Peyer's patch (tissue), 4 donors: ENCODE results near the gene COQ3. TPM values are rescaled to one million over a fixed set of nuclear protein-coding genes. Genes with fewer than 3 reads are reported as not detected.

Source experiments
- DNase-seq, 3 donors: peaks; one replicate each; pipeline ENCODE4 v3.0.0-alpha.2; 2017 to 2019
- H3K27ac ChIP-seq, 4 donors: fragments of 200-600 bp; sonication (generic); one replicate each; pipeline ENCODE4 v1.5.1; 2016 to 2019
- H3K27me3 ChIP-seq, 2 donors: fragments of 200-600 bp; sonication (generic); one replicate each; pipeline ENCODE4 v1.5.1; 2019
- H3K36me3 ChIP-seq, 3 donors: fragments of 200-600 bp; sonication (generic); one replicate each; pipeline ENCODE4 v1.5.1; 2016 to 2019
- H3K4me1 ChIP-seq, 4 donors: fragments of 200-600 bp; sonication (generic); one replicate each; pipeline ENCODE4 v1.5.1; 2016 to 2019
- H3K4me3 ChIP-seq, 4 donors: fragments of 200-600 bp; sonication (generic); 1 replicate in 3 of 4; 2 replicates in 1 of 4; pipeline ENCODE4 v1.5.1; 2016 to 2019; ENCODE audit warnings: mild to moderate bottlenecking in 1 of 4
- H3K9me3 ChIP-seq, 4 donors: fragments of 200-600 bp; sonication (generic); one replicate each; pipeline ENCODE4 v1.5.1; 2016 to 2019; ENCODE audit warnings: mild to moderate bottlenecking in 1 of 4
- CTCF ChIP-seq, 6 experiments: fragments of 450-650 bp in 4 of 6; fragments of 200-600 bp in 2 of 6; sonication (generic) in 1 of 6; IDR thresholded peaks; one replicate each; pipeline ENCODE4 v1.5.1; 2017 to 2019; ENCODE audit warnings: antibody characterized with exemption in 6 of 6, mild to moderate bottlenecking in 3 of 6, moderate library complexity in 1 of 6
- POLR2A ChIP-seq, 2 donors: fragments of 450-650 bp; IDR thresholded peaks; one replicate each; pipeline ENCODE4 v1.5.1; 2017; ENCODE audit warnings: antibody characterized with exemption in 2 of 2, mild to moderate bottlenecking in 2 of 2, moderate library complexity in 2 of 2
- total RNA-seq, 4 donors: library from RNA; depleted of rRNA; stranded (reverse); fragments of >200 nt; gene quantifications; one replicate each; pipeline ENCODE4 v1.1.0, GENCODE V29; 2016

The COQ3 gene
- total RNA-seq, 4 donors from 2014 or later: 0.95 to 7.2 (median 1.7) TPM; not detected in 1

- Histone ChIP-seq H3K4me1 (peaks cover 0 to 24% (median 2%) of the 10 kb centered on the region in 4 donors), H3K9me3 (no peaks in the 10 kb centered on the region), H3K36me3 (peaks cover 0 to 9% (median 0%) of the 10 kb centered on the region in 3 donors), H3K27ac (no peak overlapping the region), H3K4me3 (no peak overlapping the region), H3K27me3 (no peaks in the 10 kb centered on the region)
- DNase-seq: no peak
- no peak for TF ChIP-seq POLR2A (IDR thresholded peaks at IDR 0.05)
- no peak for TF ChIP-seq CTCF (IDR thresholded peaks at IDR 0.05)
These were observed 23.1 kb upstream of the COQ3 start for GRCh38 chr6:99416892-99417767.

GRCh38 chr6:99416226-99416625 is 22.2 kb upstream of the COQ3 start:
- H3K4me3 ChIP-seq: no peak overlapping the region
- H3K36me3 ChIP-seq: peaks cover 0 to 17% (median 0%) of the 10 kb centered on the region in 3 donors
- H3K9me3 ChIP-seq: no peaks in the 10 kb centered on the region
- no peak overlapping the region for H3K27ac ChIP-seq
- no peaks in the 10 kb centered on the region for H3K27me3 ChIP-seq
- TF ChIP-seq CTCF (IDR thresholded peaks at IDR 0.05) (no peak), POLR2A (IDR thresholded peaks at IDR 0.05) (no peak)
- DNase-seq: no peak
- H3K4me1 ChIP-seq: peaks cover 0 to 15% (median 0%) of the 10 kb centered on the region in 4 donors

GRCh38 chr6:99415446-99415845 is 21.5 kb upstream of the COQ3 start:
- DNase-seq: no peak
- peaks cover 0 to 23% (median 0%) of the 10 kb centered on the region in 3 donors for H3K36me3 ChIP-seq
- H3K27me3 ChIP-seq: no peaks in the 10 kb centered on the region
- H3K9me3 ChIP-seq: no peaks in the 10 kb centered on the region
- H3K4me1 ChIP-seq: peaks cover 0 to 12% (median 0%) of the 10 kb centered on the region in 4 donors
- TF ChIP-seq CTCF (IDR thresholded peaks at IDR 0.05): no peak
- TF ChIP-seq POLR2A (IDR thresholded peaks at IDR 0.05): no peak
- no peak overlapping the region for H3K4me3 ChIP-seq
- no peak overlapping the region for H3K27ac ChIP-seq

GRCh38 chr6:99412065-99412464 is 18.1 kb upstream of the COQ3 start:
- Histone ChIP-seq H3K27ac (no peak overlapping the region), H3K27me3 (no peaks in the 10 kb centered on the region), H3K36me3 (peaks cover 0 to 46% (median 0%) of the 10 kb centered on the region in 3 donors), H3K4me3 (no peak overlapping the region), H3K4me1 (peaks cover 0 to 12% (median 0%) of the 10 kb centered on the region in 4 donors), H3K9me3 (no peaks in the 10 kb centered on the region)
- no peak for DNase-seq
- TF ChIP-seq CTCF (IDR thresholded peaks at IDR 0.05) (no peak), POLR2A (IDR thresholded peaks at IDR 0.05) (no peak)

- Histone ChIP-seq H3K27me3 (no peaks in the 10 kb centered on the region), H3K36me3 (peaks cover 0 to 70% (median 5%) of the 10 kb centered on the region in 3 donors), H3K27ac (no peak overlapping the region), H3K4me1 (no peaks in the 10 kb centered on the region), H3K9me3 (no peaks in the 10 kb centered on the region), H3K4me3 (no peak overlapping the region)
- no peak for DNase-seq
- no peak for TF ChIP-seq POLR2A (IDR thresholded peaks at IDR 0.05)
- no peak for TF ChIP-seq CTCF (IDR thresholded peaks at IDR 0.05)
These were observed 15.7 kb upstream of the COQ3 start for GRCh38 chr6:99409672-99410071.
